Measurements from ENCODE around the gene GPC5.

- TF ChIP-seq ZNF274 (IDR thresholded peaks at IDR 0.05; ENCODE audit: low read depth, low read length) (no peak), YY1 (IDR thresholded peaks at IDR 0.05; ENCODE audit: insufficient read depth, insufficient read length) (no peak), SUZ12 (IDR thresholded peaks at IDR 0.05; ENCODE audit: extremely low read depth, insufficient read depth, insufficient read length) (no peak)
Observed at GRCh38 chr13:91594061-91594460, 195.6 kb downstream of the GPC5 start.
